ENCODE data around the gene SIAH1.
"Not testable (repeated sequence)": the region's sequence is repeated elsewhere in the genome, so short reads cannot be mapped to it uniquely, and the experiment has no call there.

Gene SIAH1

DNA sequence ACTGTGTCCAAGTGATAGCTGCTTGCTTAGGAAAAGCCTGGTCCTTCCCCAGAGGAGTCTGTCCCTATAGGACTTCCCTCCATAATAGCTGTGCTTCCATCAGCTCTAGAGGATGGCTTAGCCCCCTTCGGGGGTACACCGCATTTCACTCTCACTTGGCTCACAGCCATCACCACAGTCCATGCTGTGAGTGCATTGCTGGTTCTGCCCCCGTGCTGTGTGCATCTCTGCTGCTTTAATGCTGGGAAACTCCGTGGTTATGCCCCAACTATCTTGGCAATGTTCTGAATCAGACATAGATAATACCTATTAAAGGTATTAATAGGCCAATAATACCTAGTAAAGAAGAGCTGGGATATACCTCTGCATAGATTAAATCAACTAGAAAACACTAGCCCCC, 58.3 kb downstream of the SIAH1 start:
- no peak for DNase-seq

DNA sequence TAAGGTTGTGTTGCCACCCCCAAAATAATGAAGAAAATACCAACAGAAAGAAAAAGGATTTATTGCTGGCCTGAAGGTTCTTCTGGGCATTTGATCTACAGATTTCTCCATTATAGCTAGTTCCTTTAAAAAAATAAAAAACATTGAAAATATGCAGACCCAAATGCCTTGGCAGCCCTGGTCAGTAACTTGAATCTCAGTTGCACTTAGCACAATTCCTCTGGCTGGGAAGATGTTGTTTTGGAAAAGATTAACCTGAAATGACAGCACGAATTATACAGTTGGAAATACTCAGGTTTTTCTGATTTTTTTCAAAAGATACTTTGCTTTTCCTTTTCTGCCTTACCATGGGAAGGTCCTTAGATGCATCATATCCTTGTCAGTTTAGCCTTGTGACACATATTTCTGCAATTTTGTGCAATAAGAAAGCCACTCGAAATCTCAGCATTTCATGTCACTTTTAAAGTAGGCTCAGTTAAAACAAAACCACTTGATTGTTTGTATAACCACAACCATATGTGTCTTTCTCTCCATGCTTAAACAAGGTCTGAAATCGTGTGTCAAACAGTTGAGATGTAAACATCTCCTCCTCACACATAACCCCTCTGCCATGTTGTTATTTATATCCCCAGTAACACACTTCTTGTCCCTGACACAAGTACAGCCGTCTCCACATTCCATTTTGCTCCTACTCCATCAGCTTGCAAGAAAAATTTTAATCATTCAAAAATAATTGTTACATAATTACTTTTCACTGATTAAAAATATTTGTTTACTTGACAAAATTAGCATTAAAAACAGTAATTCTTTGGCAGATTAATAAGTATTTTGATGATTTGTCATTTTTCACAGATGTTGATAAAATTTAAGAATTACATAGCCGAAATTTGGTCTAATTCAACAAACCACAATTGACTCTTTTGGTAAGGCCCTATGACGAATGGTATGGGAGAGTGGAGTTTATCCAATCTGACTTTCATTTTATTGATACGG, 61.1 kb downstream of the SIAH1 start:
- DNase-seq: no peak

DNA sequence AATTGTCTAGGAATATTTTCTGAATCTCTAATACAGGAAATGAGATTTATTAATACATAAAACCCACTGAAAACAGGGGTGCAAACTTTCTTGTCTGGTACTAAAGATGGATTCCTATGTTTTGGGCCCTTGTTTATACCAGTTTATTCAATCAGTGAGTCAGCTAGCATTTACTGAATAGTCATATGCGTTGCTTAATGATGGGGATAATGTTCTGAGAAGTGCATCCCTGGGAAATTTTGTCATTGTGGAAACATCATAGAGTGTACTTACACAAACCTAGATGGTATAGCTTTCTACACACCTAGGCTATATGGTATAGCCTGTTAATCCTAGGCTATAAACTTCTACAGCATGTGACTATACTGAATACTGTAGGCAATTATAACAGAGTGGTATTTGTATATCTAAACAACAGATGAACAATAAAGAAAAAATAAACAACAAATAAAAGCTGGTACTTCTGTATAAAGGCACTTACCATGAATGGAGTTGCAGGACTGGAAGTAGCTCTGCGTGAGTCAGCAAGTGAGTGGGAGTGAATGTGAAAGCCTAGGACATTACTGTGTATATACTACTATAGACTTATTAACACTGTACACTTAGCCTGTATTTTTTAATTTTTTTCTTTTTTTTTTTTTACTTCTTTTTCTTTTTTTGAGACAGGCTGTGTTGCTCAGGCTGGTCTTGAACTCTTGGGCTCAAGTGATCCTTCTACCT, 63.7 kb downstream of the SIAH1 start:
- DNase-seq: no peak

DNA sequence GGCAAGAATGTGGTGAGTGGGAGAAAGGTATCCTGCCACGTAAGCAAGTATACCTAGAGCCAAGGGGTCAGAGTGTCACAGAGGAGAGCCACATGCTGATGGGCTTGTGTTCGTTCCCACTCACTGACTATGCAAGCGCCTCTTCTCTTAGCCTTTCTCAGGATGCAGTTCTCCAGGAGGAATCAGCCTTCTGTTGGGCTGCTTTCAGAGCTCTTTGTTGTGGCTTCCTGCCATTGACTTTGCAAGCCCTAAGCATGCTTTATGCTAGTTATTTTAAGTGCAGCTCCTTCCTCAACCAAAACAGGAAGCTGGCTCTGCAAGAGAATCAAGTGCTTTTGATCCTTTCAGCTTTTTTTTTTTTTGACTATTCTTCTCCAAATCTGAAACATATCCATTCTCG, 66.6 kb downstream of the SIAH1 start:
- DNase-seq: no peak

DNA sequence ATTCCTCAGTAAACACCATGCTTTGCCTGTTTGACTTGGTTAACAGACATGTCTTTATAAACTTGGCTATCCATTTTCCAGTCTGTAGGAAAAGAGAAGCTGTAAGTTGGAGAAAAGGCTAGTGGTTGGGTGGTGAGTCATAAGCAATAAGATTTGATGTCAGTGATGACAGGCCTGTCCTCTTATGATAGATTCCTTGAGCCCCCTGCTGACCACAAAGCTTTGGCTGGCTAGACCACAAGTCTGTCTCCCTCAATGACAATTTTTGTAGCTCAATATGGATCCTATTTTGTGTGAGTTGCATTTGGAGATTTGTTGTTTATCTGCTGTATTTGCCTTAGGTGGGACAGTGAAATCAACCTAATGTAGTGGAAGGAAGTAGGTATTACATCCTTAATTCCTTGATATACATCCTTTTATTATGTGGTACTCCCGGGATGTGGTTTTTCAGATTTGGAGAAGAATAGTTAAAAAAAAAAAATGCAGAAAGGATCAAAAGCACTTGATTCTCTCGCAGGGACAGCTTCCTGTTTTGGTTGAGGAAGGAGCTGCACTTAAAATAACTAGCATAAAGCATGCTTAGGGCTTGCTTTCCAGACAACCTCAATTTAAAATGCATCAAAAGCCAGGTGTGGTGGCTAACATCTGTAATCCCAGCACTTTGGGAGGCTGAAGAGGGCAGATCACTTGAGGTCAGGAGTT, 67.4 kb downstream of the SIAH1 start:
- DNase-seq: no peak

DNA sequence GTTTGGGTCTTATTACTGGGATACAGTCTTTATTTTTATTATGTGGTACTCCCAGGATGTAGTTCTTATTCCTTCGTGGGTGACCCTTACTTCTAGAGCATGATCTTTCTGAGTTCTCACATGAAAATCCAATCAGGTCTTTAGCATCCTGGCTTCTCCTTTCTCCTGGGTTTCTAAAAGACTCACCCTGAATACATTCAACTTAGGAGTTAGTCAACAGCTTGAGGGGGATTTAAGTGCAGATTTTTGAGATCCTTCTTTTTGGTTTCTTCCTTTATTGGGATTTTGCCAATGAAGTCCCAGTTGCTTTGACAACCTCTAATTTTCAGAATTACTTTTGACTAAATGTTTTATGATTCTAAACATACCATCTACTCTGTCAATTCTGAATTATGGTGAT, 68.2 kb downstream of the SIAH1 start:
- DNase-seq: no peak

DNA sequence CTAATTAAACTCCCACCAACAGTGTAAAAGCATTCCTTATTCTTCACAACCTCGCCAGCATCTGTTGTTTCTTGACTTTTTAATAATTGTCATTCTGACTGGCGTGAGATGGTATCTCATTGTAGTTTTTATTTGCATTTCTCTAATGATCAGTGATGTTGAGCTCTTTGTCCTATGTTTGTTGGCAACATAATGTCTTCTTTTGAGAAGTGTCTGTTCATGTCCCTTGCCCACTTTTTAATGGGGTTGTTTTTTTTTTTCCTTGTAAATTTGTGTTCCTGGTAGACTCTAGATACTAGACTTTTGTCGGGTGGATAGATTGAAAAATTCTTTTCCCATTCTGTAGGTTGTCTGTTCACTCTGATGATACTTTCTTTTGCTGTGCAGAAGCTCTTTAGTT, 71.3 kb downstream of the SIAH1 start:
- not testable (repeated sequence) for DNase-seq

DNA sequence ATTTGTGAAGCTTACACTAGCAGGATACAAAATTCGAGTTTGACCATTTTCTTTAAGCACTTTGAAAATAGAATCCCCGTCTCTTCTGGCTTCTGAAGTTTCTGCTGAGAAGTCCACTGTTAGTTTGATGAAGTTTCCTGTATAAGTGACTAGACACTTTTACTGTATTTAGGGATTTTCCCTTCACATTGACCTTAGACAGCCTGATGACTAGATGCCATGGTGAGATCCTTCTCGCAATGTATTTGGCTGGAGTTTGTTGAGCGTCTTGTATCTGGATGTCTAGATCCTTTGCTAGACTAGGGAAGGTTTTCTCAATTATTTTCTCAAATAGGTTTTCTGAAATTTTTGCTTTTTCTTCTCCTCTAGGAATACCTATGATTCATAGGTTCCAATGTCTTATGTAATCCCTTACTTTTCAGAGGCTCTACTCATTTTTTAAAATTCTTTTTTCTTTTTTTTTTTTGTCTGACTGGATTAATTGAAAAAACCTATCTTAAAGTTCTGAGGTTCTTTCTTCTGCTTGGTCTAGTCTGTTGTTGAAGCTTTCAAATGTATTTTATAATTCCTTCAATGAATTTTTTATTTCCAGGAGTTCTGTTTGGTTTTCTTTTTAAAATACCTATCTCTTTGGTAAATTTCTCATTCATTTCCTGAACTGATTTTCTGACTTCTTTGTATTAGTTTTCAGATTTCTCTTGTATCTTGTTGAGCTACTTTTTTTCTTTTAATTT, 74.1 kb downstream of the SIAH1 start:
- DNase-seq: no peak

Measured in SHP77 treated with DMSO at 0.1 percent for 48 hours (cell line).